ENCODE measurements around the gene CYP20A1.
"Not testable (repeated sequence)": the region's sequence is repeated elsewhere in the genome, so short reads cannot be mapped to it uniquely, and the experiment has no call there.

The CYP20A1 gene, protein sequence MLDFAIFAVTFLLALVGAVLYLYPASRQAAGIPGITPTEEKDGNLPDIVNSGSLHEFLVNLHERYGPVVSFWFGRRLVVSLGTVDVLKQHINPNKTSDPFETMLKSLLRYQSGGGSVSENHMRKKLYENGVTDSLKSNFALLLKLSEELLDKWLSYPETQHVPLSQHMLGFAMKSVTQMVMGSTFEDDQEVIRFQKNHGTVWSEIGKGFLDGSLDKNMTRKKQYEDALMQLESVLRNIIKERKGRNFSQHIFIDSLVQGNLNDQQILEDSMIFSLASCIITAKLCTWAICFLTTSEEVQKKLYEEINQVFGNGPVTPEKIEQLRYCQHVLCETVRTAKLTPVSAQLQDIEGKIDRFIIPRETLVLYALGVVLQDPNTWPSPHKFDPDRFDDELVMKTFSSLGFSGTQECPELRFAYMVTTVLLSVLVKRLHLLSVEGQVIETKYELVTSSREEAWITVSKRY
- total RNA-seq, result 85.8 to 125 (median 104) reads per million in 4 experiments

DNA sequence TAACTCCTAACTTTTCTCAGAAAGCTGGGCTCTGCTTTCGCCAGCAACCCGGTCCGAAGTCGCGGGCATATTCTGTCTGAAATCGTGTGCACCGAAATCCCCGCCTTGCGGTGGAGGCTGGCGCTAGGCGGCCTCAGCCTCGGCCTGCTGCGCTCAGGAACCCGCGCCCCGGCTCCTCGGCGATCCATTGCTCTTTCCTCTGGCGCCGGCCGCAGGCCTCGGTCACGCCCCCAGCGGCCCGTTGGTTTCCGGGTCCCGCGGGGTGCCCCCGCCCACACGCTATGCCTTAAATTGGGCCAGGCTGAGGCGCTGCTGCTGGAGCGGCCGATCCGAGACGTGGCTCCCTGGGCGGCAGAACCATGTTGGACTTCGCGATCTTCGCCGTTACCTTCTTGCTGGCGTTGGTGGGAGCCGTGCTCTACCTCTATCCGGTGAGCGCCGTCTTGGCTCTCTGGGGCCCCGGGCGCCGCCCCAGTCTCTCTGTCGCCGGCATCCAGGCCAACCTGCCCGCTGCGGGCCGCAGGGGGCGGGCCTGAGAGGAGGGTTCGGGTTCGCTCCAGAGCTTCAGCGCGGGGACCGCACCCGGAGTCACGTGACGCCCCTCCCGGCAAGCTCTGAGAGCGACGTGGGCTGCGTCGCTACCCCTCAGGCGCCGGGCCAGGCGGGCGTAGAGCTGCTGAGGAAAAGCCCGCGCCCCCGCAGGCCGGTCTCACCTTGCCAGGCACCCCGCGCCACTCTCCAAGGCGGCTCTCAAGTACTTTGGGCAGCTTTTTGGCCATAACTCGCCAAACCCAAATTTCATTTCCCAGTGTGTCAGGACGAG, at the start of gene CYP20A1:
TSS of gene CYP20A1 (plus strand) at position 315 of the 823 bp plus-strand sequence. CDS start at position 360, 45 bp downstream.
- DNase-seq, result peak; percentile 90

DNA sequence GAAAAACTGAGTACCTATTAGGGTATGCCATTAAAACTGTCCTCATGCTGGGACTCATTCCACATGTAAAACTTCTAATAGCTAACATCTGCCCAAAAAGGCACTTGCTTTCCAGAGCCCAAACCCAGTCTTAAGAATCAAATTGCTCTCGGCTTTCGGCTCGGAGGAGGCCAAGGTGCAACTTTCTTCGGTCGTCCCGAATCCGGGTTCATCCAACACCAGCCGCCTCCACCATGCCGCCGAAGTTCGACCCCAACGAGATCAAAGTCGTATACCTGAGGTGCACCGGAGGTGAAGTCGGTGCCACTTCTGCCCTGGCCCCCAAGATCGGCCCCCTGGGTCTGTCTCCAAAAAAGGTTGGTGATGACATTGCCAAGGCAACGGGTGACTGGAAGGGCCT, 48.3 kb upstream of the CYP20A1 start:
- DNase-seq, result not testable (repeated sequence)

DNA sequence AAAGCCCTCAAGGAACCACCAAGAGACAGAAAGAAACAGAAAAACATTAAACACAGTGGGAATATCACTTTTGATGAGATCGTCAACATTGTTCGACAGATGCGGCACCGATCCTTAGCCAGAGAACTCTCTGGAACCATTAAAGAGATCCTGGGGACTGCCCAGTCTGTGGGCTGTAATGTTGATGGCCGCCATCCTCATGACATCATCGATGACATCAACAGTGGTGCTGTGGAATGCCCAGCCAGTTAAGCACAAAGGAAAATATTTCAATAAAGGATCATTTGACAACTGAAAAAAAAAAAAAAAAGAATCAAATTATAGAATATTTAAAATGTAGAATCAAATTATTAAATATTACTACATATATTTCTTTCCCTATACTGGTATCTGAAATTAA, 47.8 kb upstream of the CYP20A1 start:
- DNase-seq, result not testable (repeated sequence)

DNA sequence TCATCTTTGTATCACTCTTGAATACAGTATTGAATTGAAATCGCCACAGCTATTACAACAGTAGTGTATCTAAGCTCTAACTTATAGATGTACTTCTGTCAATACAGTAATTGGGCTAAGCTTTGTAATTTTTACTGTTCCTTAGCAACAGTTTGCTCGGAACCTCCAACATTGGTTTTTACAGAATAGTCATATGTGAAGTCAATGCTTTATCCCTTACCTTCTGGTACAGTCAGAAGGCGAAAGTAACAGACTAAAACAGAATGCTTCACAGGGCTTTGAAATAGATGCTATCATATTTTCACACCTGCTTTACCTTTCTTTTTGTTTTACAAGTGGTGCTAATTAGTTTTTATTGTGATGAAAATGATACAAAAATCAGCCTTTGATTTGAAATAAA, 46.9 kb upstream of the CYP20A1 start:
- no peak for DNase-seq

DNA sequence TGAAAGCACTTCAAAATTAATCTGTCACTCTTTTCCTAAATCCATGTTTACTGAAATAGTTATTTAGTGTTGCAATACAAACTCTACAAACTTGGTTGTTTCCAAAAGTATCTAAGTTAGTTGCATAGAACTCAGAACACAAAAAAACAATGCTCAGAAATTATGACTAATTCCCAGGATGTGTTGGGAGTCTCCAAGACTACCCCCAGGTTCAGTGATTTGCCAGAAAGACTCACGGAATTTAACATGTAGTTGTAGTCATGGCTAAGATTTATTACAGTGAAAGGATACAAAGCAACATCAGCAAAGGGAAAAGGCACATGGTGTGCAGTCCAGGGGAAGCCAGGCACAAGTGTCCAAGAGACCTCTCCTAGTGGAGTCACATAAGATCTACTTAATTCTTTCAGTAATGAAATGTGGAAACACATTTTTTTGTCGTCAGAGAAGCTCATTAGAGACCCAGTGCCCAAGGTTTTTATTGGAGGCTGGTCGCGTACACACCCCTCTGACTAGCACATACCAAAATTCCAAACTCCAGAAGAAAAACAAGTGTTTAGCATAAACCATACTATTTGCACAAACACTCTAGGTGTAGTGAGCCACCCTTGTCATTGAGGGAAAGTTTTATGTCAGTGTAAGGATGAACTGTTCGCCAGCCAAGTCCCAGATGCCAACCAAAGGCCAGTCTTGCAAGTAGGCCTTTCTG, 43.3 kb upstream of the CYP20A1 start:
- no peak for DNase-seq

DNA sequence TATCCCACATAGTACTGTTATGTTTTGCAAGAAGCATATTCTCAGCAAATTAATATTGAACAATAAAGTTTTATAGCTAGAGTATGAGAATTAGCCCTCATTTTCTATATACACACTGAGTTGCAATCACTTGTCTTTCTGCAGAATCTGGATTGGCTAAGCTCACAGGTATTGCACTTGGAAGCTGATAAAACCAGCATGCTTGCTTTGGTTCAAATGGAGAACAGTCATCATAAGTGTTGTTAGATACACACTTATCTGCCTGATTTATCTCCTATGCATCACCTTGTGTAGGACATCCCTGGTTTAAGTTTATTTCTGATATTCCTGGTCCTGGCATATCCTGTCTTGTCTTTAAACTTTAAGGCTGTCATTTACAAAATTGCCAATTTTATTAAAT, 38.0 kb upstream of the CYP20A1 start:
- no peak for DNase-seq

DNA sequence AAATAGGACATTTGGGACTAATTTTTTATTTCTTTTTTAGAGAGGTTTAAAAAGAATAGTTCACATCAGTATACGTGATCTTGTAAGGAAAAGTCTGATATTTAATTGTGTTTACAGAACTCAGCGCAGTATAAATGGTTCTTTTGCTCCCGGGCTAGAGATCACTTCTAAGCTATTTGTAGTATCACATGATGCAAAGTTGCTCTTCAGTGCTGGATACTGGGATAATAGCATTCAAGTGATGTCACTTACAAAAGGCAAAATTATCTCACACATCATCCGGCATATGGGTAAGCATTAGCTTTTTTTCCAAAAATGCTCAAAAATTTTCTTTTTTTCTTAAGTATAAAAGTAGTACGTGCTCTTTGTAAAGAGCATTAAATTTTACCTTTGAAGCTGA, 37.4 kb upstream of the CYP20A1 start:
- DNase-seq, result no peak

DNA sequence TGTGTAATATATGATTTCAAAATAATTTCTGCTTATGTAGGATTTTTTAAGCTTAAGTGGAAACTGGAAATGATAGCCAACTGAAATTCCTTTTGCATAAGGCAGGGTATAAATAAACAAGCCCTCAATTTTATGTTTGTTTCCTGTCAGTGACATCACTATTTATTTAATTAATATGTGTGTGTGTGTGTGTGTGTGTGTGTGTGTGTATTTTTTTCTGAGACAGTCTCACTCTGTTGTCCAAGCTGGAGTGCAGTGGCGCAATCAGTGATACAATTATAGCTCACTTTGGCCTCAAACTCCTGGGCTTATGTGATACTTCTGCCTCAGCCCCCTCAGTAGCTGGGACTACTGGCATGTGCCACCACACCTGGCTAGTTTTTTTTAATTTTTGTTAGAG, 29.3 kb upstream of the CYP20A1 start:
- no peak for DNase-seq

DNA sequence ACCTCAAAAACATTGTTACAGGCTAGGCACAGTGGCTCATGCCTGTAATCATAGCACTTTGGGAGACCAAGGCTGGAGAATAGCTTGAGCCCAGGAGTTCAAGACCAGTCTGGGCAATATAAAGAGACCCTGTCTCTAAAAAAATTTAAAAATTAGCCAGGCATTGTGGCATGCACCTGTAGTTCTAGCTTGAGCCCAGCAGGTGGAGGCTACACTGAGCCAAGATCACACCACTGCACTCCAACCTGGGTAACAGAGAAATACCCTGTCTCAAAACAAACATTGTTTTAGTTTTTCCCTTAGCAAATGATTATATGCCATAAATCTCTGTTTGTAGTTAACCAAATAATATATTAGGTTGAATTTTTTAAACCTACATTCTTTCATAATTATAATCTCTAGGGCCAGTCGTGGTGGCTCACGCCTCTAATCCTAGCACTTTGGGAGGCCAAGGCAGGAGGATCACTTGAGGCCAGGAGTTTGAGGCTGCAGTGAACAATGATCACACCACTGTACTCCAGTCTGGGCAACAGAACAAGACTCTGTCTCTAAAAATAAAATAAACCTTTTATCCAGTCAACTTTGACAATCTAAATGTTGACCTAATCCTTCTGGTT, 13.3 kb upstream of the CYP20A1 start:
- DNase-seq, result no peak

DNA sequence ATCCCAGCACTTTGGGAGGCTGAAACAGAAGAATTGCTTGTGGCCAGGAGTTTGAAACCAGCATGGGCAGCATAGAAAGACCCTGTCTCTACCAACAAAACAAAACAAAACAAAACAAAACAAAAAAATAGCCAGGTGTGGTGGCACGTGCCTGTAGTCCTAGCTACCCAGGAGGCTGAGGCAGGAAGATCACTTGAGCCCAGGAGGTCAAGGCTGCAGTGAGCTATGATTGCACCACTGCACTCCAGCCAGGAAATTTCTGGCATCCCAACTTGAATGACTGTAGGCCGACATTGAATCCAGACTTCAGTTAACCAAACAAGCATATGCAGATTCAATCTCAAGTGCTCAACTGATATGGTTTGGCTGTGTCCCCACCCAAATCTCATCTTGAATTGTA, 9.1 kb upstream of the CYP20A1 start:
- DNase-seq, result not testable (repeated sequence)

DNA sequence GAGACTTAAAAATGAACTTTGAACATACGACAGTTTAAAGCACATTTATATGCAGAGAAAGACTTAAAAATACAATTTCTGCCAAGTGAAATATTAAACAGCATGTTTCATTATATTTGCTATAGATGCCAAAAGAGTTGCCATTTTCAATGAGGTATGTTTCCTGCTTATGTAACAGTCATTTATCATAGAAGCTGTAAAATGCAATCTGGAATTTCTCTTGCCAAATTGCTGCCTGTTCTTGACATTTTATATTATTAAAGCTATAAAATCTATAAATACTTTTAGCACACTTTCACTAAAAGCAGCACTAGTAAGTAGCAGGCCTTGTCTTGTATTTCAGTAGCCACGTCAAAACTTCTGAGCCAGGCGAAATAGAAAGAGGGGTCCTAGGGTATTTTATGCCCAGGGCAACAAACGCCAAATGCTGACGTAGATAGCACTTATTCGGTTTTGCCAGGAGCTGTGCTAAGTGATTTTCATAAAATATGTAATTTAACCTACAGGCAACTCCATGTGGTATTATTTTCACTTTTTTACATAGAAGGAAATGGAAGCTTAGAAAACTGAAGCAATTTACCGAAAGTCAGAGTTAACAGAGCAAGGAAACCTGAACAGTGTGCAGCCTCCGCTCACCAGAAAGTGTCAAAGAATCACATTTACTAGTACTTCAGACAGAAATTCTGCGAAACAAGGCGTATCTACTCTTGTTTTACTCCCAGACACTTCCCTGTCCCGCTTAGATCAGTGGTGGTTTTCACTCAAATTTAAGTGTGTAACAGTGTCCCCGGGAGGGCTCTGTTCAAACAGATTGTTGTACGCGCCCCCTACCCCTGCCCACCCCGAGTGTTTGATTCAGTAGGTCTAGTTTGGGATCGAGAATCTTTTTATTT, 1.2 kb upstream of the CYP20A1 start:
- no peak for DNase-seq

DNA sequence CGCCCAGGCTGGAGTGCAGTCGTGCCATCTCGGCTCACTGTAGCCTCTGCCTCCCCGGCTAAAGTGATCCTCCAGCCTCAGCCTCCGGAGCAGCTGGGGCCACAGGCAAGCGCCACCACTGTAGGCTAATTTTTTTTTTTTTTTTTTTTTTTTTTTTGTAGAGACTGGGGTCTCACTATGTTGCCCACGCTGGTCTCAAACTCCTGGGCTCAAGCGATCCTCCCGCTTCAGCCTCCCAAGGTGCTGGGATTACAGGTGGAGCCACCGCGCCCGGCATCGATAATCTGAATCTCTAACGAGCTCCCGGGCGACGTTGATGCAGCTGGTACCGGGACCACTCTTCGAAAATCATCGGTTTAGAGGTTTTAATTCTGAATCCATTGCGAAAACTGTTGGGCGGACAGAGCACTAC, 520 bp upstream of the CYP20A1 start:
- DNase-seq, result no peak

DNA sequence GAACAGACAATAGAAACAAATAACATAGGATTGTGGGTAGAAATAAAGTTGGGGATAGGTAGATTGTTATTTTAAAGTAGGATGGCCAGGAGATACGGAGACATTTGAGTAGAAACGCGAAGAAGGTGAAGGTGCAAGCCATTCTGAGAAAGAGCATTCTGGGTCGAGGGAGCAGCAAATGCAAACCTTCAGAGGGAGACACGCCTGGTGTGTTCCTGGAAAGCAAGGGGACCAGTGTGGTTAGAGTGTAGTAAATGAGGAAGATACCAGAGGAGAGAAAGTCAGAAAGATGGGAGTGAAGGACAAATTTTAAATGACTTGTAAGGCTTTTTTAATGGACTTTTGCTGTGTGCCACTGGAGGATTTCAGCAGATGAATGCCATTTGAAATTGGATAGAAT, 1.7 kb downstream of the CYP20A1 start:
- DNase-seq, result no peak

DNA sequence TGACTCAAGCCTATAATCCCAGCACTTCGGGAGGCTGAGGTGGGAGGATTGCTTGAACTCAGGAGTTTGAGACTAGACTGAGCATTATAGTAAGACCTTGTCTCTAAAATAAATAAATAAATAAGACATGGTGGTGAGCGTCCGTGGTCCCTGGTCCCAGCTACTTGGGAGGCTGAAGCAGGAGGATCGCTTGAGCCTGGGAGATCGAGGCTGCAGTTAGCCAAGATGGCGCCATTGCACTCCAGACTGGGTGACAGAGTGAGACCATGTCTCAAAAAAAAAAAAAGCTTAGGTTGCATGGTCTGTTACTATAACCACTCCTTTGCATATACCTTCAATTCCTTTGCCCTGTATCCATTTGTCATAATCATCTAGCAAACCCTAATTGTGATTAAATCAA, 3.7 kb downstream of the CYP20A1 start:
- no peak for DNase-seq

DNA sequence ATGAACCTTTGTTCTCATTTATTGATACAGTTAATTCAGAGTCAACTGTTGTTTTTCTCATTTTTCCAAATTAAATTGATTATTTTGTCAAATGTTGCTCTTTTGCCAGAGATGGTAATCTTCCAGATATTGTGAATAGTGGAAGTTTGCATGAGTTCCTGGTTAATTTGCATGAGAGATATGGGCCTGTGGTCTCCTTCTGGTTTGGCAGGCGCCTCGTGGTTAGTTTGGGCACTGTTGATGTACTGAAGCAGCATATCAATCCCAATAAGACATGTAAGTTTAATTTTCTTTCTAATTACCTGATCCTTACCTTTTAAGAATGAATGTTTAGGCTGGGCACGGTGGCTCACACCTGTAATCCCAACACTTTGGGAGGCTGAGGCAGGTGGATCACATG, 7.8 kb downstream of the CYP20A1 start:
- DNase-seq, result no peak

DNA sequence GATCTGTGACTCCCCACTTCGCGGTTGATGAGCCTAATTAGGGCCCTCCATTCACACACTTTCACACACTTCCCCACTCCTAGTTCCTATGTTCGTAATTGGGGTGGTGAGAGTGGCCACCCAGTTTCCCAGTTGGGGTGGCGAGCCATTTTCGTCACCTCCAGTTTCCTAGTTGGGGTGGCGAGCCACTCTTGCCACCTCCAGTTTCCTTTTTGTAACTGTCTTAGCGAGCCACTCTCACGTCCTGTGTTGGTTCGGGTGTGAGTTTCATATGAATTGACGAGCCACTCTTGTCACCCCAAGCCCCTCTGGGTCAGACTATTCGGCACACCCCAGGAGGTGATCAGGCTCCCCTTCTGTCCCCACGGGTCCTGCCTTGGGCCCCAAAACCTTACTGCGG, 14.0 kb downstream of the CYP20A1 start:
- DNase-seq, result no peak

DNA sequence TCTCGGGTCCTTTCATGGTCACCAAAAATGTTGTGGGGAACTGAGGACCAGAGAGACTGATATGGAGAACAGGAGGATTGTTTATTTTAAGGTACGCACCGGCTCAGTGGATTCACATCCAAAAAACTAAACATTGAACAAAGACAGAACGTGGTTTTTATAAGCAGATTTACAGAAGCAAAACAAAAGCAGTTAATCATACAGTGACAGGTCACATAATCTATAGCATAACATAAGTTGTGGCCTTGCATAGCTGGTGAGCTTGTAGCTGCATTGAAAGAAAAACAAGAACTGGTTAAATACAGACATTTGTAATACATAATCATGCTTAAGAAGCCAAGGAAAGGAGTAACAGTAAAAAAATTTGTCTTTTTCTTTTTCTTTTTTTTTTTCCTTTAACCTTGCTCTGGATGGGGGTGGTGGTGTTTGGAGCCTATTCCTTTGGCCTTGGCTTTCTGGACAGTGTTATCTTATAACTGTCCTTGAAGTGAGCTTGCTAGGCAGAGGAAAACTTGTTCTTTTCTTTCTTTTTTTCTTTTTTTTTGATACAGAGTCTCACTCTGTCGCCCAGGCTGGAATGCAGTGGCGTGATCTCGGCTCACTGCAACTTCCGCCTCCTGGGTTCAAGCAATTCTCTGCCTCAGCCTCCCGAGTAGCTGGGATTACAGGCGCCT, 14.7 kb downstream of the CYP20A1 start:
- not testable (repeated sequence) for DNase-seq

DNA sequence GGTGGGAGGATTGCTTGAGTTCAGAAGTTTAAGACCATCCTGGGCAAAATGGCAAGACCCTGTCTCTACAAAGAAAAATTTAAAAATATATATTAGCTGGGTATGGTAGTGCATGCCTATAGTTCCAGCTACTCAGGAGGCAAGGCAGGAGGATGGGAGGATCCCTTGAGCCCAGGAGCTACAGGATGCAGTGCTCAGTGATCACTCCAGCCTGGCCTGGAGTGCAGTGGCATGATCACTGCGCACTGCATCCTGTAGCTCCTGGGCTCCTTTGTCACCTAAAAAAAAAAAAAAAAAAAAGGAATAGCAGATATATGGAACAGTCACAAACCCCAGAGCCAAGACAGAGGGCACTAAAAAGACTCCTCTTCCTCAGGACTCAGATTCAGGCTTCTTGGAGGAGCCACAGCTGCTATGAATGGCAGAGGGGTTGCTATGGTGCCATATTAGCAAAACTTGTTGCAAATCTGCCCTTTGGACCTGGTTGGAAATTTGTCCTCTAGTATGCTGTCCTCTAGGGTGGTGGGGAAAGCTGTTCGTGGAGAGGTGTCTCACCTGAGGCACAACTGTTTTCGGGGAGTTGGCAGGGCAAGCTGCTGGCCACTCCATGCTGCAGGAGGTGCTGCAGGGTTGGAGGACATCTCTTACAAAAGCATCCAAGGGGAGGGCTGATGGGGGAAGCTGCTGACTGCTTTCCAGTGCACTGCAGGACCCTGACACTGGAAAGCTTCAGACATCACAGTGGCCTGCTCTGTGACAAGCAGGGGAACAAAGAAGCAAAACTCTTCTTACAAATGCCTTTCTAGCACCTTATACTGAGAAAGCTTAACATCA, 22.7 kb downstream of the CYP20A1 start:
- no peak for DNase-seq

DNA sequence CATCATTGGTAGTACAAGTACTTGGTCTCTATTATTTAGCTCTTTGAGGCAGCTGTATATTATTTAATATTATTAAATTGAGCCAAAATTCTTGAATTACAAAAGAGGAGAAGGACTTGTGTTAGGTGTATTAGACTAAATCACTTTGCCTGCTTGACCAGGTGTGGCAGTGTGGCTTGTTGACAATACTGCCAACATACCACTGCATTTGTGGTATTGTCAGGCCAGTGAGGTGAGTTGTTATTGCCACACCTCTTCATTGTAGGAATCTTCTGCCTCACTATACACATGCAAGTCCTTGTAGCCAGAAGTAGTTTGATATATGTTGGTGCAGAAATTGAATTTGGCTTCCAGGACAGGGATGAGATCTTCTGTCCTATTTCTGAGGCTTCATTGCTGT, 40.5 kb downstream of the CYP20A1 start:
- no peak for DNase-seq

DNA sequence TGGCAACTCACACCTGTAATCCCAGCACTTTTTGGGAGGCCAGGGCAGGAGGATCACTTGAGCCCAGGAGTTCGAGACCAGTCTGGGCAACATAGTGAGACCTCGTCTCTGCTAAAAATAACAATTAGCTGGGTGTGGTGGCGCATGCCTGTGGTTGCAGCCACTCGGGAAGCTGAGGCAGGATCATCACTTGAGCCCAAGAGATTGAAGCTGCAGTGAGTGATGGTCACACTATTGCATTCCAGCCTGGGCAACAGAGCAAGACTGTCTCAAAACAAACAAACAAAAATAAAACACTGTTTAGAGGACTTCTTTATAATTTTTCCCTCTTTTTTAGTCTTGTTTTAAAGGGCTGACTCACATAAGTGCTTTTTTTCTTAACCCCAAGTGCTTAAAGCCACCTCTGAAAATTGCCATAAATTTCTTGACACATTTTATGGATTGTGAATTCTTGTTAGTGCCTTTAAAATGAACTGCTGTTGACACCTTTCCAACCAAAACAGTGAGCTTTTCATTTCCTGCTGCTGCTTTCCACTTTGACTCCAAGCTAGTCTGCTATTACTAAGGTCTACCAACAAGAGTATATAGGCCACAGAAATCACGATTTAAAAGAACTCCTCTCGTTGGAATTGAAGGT, 41.7 kb downstream of the CYP20A1 start:
- DNase-seq, result no peak
